SK-N-MC (cell line): Measurements from ENCODE around the gene INAFM2.

Experiments used
- EZH2 ChIP-seq: fragments of 200-600 bp; sonication (generic); IDR thresholded peaks from one replicate; pipeline ENCODE4 v1.6.1; 2017; ENCODE audit warnings: antibody characterized with exemption
- FOXP2 ChIP-seq: optimal IDR thresholded peaks from 2 replicates; pipeline ENCODE3; 2011; ENCODE audit warnings: mild to moderate bottlenecking, moderate library complexity; ENCODE audit not compliant: insufficient read depth; ENCODE audit errors: extremely low read length, control extremely low read depth
- POLR2AphosphoS5 ChIP-seq: IDR thresholded peaks from 2 replicates; pipeline ENCODE4 v1.6.1; 2012; ENCODE audit warnings: mild to moderate bottlenecking, low read depth, low read length, borderline replicate concordance

DNA sequence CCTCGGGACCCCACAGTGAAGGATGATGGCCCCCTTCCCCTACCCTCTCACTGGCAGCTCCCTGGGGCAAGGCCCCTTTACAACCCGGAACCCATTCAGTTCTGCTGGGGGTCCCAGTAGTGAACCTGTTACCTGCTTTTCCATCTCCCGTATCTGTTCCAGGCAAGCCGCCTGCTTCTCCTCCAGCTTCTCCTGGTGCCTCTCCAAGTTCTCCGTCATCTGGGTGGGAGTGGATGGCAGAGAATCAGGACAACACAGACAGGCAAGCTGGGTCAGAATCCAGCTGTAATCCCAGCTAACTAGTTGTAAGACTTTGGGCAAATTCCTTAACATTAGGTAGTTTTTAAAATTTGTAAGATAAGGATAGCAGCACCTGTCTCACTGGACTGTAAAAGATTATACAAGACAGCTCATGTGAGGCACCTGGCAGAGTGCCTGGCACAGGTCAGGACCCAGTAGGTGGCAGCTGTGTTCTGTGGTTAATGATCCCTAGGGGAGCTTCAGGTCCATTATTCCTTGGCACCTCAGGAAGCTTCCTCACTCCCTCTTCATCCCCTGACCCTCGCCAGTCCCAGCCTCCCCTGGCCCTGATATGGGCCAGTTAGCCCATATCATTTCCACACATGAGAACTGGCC lies 34.2 kb upstream of the INAFM2 start:
- no peak for TF ChIP-seq EZH2
- no peak for TF ChIP-seq POLR2AphosphoS5
- TF ChIP-seq FOXP2: no peak
